Hindlimb muscle (tissue), 1 donor: ENCODE data around the gene CAPN9. TPM values are rescaled to one million over a fixed set of nuclear protein-coding genes. Genes with fewer than 3 reads are reported as not detected.
"Not testable (repeated sequence)": the region's sequence is repeated elsewhere in the genome, so short reads cannot be mapped to it uniquely, and the experiment has no call there.

Experiments
- DNase-seq: peaks from one replicate; pipeline ENCODE4 v3.0.0-alpha.2; 2013
- polyA plus RNA-seq: library from polyadenylated mRNA; unstranded; fragments of 120-200 nt; gene quantifications from one replicate; pipeline ENCODE4 v1.2.1, GENCODE V29; 2013; ENCODE audit not compliant: insufficient read length

CAPN9 gene
- polyA plus RNA-seq, 1 donor: 0.57 TPM

DNA sequence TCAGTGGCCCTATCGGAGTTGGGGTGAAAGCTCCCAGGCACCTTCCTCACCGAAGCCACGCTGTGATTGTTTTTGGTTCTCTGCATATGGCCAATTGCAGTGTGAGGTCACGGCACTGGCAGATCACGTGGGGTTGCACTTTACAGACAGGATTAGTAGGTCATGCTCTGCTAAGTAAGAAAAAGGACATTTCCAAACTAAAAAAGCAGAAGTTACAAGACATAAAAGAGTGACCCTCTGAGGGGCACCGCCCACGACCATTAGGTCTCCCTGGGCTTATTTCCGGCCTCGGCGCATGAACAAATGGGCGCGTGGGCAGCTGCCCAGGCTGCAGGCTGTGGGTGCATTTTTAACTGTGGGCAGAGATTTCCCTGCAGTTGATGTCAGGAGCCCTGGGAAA, 2.0 kb downstream of the CAPN9 start:
- no peak for DNase-seq

DNA sequence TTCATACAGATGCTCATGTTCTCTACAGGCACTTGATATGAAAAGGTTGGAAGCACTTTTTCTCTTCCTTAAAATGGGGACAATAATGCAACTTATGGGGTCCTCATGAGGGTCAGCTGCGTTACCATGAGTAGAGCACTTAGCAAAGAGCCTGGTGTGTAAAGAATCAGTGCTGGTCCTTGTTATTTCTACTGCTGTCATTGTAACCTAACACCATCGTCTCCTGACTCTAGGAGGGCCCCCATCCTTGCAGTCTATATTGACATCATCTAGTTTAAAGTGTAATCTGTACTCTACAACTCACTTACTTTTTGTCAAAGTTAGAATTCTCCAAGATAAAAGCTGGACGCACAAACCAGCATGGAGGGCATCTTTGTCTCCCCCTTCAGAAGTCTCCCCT, 2.4 kb downstream of the CAPN9 start:
- no peak for DNase-seq

DNA sequence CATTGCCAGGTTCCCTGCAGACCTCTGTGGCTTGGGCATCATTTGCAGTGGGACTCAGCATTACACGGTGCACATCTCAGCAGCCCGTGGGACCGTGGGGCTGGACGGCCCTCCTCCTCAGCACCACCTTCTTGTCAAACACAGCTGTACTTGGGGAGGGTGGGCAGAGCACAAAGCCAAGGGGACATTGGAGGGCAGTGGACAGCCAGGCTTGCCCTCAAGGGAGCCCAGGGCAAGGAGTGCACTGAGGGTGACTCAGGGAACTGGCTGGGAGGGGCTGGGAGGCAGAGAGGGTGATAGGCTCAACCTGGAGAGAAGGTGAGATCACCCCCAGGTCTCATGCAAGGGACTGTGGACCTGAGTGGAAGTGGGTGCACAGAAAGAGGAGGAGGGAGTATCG, 3.4 kb downstream of the CAPN9 start:
- DNase-seq: no peak

DNA sequence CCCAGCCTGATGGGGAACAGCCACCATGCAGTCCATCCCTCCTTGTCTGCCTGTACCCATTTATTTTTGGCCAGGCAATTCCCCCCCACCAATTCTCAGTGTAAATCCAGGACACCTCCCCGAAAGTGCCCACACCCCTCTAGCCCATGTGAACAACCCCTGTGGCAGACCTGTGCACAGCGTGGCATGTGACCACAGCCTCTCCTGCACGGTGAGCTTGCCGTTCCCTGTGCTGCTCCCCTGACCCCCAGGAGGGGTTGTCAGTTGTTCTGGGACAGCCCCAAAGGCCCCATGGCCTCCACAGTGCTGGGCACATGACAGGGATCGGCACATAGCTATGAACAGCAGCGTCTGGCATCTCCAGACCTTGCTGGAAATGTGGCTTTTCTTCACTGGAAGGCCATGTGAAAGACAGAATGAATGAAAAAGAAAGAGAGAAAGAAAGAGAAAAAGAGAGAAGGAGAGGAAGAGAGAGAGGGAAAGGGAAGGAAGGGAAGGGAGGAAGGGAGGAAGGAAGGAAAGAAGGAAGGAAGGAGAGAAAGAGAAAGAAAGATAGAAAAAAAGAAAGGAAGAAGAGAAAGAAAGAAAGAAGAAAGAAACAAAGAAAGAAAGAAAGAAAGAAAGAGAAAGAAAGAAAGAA, 3.9 kb downstream of the CAPN9 start:
- DNase-seq: no peak

DNA sequence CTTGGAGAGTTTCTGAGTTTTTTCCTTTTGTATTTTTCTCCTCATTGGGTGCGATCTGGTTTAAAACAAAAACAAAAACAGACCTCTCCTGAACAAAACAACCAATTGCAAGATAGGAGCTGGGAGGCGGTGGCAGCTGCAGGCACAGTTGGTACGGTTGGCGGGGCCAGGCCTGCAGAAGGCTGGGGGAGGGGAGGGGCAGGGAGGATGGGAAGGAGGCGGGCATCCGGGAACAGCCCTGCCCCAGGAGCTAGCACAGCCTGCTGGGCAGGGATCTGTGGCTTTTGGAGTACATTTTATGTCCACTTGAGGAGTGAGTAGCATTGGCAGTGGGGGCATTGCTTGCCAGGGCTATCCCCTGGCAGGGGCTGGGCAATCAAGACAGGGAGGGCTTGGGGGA, 5.2 kb downstream of the CAPN9 start:
- no peak for DNase-seq

DNA sequence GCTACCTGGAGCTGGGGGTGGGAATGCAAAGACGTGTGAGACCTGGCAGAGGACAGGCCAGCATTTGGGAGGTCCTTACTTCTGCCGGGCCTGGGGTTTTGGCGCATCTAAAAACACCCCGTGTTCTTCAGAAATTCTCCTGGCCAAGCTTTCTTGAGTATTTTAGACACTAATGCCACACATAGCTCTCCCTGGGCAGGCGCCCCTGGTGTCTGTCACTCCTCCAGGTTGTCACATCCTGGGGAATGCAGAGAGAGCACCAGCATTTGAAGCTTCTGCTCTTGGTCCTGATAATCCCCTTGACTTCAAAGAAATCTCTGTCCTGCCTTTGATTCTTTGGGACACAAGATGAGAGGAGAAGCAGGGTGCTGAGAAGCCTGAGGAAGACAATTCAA, 6.0 kb downstream of the CAPN9 start:
- no peak for DNase-seq

DNA sequence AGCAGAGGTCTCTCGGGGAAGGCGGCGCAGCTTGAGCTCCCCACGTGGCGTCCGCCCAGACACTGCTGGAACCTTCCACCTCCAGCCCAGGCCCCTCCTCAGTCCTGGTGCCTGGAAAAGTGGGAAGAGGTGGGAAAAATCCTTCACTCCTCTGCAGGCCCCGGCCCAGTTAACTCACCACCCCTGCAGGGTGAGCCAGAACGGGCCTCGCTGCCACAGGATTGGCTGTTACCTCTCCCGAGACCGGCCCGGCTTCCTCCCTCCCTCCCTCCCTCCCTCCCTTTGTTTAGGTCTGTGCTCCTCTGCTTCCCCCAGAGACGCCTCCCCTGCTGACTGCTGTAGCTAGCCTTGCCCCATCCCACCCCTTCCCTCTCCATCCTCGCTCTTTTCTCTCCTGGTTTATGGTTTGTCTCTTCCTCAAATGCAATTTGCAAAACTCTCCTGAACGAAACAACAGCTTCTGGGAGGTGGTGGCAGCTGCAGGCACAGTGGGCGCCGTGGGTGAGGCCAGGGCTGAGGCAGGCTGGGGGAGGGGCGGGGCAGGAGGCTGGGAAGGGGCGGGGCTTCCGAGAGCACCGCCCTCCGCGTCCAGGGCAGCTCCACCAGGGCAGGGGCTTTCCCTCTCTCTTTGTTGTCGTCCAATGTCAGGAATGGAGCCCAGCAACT, 6.5 kb downstream of the CAPN9 start:
- DNase-seq: no peak

DNA sequence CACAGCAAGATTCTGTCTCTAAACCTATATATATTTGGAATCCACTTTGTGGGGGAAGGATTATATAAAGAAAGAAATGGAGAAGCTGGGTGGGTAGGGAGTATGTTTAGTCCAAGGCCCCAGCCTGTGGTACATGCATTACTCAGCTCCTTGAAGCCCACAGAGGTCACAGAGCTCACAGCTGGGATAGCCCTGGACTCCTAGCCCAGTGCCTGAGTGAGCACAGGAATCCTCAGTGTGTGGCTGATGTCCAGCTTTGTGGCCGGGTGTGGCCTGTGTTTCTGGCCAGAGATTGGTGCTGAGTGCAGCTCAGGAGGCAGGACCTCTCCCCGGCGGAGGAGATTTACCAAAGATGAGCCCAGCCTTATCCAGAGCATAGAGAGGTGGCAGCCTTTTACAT, 7.6 kb downstream of the CAPN9 start:
- no peak for DNase-seq

DNA sequence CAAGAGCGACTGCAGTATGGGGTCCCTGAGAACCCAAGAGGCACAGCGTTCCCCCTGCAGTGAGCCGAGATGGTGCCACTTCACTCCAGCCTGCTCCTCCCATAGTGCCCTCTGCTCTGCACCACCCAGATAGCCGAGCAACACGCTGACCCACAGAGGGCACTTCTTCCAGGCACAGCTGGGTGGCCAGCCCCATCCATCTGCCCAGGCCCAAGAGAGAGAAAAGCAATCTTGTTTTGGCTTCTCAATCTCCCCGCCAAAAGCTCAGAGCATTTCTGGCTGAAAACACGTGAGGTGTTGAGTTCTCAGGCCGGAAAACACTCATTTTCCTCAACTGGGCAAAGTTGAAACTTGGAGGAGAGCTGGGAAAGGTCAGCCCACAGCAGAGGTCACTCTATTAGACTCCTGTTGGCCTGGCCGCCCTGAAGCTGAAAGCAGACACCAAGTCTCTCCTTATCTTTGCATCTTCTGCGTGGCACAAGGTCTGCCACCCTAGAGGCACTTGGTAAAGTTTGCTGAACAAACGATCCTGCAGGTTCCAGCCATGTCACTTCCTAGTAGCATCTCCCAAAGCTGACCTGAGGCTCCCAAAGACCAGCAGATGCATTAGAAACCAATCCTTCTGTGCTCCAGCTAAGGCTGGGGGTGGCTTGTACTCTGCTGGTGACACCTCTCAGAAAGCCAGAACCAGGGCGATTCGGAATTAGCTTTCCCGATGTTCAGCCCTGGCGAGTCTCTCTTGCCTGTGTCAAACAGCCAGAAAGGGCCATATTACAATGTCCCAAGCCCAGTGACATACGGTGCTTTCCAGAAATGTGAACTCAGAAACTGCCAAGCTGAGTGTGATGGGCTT, 10.9 kb downstream of the CAPN9 start:
- DNase-seq: no peak

DNA sequence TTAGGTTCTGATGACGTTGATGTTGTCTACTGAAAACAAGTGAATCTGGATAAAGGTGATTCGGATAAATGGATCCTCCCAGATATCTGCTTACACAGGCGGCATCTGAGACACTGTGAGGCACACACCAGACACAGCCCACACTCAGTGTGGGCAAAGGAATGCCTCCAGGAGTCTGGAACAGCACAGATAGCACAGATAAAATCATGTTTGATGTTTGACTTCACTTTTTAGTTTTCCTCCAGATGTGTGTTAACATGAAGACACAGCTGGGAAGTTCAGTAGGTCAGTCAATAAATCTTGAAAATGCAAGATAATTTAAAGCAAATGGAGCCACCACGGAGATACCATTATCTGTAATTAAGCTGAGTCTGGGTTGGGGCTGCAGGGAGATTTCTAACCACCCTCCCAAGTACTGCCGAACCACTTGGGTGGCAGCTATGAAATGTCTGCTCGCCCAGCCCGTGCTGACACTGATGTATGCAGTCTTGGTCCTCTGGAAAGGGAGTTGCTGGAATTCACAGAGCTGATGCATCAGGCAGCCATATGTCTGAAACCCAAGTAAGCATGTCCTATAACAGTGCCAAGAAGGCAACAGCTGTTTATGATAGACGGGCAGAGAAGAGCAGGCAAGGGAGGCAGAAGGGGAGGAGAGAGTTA, 11.7 kb downstream of the CAPN9 start:
- no peak for DNase-seq

DNA sequence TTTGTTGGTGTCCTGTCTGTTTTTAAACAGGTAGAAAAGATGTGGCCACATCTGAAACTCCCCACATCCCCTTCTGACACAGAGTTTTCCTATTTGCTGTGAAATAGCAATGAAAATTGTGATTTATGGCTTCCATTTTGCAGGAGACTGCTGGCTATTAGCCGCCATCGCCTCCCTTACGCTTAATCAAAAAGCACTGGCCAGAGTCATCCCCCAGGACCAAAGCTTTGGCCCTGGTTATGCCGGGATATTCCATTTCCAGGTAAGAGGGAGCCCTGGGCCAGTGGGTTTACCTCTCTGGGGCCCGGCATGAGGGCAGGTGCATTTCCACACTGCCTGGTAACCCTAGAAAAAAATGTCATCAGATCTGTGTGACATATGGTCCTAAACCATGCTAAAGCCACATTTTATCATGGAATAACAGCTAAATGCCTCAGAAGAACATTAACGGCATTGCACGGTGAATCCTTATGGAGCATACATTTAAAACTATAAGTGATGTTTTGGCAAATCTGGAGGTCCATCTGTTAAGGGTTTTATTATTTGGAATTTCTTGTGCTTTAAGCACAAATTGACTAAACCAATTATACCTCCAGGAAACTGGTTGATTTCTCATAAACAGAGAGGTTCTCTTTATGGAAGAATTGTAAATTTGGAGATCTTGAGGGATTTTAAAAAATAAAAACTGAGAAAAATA, 12.3 kb downstream of the CAPN9 start:
- DNase-seq: no peak

DNA sequence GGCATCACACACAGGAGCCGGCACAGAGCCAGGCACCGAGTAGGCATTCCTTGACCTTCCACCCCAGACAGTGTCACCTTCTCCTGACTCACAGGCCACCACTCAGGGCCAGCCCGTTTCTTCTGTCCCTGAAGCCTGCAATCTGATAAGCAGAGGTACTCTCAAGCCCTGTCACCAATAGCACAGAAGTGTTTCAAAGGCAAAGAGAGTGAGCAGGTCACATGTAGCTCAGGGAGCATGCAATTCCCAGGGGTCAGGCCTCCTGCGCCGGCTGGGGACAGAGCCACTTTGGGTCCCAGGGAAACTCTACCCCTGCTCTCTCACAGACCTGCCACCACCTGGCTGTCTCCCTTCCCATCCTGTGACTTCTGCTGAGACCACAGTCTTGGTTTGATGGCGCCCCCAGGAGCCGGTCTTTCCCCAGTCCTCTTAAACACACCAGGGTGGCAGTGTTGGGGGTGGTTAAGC, 13.2 kb downstream of the CAPN9 start:
- no peak for DNase-seq

DNA sequence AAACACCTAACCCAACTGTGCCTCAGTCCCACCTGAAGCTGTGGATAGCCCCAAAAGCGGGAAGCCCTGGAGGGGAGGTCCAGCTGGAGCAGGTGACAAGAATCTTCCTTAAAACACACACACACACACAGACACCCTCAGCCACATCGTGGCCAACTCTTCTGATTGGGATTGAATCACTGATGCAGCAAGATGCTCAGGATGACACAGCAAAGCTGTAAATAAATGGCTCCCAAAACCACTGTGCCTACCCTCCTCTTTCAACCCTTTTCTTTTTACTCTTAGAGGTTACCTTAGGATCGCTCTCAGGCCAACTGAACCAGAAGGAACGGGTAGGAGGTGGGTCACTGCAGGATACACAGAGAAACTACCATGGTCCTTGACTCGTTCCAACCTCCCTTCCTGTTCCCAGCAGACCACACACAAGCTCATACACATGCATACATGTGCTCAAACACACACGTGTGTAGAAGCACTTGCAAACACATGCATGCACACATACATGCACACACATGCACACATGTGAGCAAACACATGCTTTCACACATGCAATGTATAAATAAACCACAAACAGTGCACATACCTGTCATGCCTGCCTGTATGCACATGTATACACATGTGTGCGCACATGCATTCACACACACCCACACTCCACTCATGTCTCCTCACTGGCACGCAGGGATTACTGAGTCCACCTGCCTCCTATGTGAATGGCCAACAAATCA, 14.4 kb downstream of the CAPN9 start:
- DNase-seq: no peak

DNA sequence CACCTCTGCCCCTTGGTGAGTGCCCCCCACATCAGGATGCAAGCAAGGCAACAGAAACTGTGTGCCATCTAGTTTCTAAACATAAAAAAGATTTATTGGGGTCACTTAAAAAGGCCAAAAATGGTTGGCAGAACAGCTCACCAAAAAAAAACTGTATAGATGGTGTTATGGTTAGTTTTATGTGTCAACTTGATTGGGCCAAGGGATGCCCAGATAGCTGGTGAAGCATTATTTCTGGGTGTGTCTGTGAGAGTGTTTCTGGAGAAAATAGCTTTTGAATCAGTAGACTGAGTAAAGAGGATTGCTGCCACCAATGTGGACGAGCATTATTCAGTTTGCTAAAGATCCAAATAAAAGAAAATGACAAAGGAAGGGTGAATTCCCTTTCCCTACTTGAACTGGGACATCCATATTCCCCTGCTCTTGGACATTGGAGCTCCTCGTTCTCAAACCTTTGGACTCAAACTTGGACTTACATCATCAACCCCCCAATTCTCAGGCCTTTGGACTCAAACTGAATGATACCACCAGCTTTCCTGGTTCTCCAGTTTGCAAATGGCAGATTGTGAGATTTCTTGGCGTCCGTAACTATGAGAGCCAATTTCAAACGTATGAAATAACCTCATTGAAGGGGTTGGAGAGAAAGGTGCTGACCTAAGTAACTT, 16.9 kb downstream of the CAPN9 start:
- DNase-seq: no peak

DNA sequence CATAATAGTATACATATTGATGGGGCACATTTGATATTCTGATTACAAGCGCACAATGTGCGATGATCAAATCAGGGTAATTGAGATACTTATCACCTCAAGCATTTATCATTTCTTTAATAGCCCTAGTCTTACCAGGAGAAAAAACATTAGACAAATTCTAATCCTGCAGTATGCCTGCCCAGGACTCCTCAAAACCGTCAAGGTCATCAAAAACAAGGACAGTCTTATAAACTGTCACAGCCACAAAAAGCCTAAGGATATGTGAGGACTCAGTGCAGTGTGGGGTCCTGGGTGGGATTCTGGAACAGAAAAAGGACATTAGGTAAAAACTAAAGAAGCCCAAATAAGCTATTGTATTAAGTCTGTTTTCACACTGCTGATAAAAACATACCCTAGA, 19.1 kb downstream of the CAPN9 start:
- no peak for DNase-seq

DNA sequence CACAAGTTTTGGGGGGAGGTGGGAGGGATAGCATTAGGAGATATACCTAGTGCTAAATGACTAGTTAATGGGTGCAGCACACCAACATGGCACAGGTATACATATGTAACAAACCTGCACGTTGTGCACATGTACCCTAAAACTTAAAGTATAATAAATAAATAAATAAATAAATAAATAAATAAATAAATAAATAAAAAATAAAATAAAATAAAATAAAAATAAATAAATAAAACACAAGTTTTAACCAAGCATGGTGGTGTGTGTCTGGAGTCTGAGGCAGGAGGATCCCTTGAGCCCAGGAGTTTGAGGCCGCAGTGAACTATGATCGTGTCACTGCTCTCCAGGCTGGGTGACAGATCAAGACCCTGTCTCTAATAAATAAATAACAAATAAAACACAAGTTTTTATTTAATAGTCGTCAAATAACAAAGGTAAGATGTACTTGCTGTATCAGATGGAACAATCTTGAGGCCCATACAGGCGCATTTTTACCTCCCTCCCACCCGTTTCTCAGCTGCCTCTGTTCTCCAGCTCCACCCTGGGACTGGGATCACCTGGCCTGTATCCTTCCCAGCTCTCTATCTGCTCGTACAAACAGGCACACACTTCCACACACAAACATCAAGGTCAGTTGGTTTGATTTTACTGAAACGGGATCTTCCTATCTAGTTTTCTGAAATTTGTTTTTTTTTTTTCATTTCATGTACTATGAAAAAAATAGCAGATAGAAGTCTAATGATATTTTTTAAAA, 20.8 kb downstream of the CAPN9 start:
- DNase-seq: not testable (repeated sequence)

DNA sequence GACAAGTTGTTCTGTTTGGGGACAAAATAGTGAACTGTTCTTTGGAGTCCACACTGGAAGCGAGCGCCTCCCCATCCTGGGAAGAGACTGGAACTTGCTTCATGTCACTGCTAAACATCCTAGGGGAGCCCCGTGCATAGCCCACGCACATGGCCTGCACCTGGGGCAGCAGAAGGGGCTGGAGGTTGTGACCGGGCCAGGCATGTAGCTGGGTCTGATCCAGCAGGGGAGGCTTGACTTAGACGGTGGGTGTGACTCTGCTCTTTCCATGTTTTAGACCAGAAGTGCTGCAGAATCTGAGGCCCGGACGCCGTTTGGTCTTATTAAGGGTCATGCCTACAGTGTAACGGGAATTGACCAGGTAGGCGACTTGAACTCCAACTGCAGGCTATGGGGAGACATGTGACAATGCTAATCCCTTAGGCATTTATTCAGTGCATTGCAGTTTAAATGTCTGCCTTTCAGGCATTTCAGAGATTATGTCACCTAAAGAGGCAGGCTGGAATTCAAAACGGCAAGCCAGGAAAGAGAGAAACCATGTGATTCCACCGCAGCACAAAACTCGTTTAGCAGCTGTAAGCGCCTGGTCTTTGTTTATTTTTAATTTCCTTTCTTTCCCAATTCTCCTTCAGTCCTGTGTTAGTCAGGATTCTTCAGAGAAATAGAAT, 21.8 kb downstream of the CAPN9 start:
- no peak for DNase-seq

DNA sequence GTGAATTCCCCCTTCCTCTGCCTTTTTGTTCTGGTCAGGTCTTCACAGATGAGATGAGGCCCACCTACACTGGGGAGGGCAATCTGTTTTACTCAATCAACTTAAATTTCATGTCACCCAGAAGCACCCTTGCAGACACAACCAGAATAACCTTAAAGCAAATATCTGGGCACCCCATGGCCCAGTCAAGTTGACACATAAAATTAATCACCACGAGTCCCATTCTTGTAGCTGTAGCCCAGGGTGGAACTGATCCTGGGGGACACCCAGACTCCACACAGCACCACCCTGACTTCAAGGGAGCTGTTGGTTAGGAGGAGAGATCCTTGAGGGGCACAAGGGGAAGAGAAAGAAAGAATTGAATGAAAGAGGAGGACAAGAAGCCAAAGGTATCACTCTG, 23.1 kb downstream of the CAPN9 start:
- no peak for DNase-seq

DNA sequence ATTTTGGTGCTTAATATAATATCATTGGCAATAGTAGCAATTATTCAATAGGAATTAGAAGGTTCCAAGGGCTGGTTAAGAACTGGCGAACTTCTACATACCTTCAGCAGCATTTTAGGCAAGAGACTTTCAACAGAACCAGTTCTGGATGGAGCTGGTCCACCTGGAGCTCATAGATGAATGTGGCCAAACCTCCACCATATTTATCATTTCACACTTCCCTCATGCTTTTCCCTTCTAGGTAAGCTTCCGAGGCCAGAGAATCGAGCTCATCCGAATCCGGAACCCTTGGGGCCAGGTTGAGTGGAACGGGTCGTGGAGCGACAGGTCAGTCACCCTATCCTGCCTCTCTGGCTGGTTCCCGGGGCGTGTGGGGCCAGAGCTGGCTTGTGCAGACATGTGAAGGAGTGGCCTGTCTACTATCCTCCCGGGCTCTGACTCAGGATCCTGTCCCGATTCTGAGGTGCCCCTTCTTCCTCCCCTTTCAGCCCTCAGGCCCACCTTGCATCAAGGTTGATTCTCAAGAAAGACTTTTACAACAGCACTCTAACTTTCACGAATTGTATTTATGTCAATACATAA, 24.7 kb downstream of the CAPN9 start:
- DNase-seq: no peak
